GM12878 (cell line): ENCODE results near the gene ENPP1. TPM values are rescaled to one million over a fixed set of nuclear protein-coding genes. Genes with fewer than 3 reads are reported as not detected.

Source experiments
- ATAC-seq: fragments of 200-7000 bp; cut with Tn5 transposase; 3 replicates; pipeline ENCODE4 v1.9.1; 2020; ENCODE audit warnings: mild to moderate bottlenecking, moderate library complexity
- BruUV-seq: library from RNA; stranded (reverse); fragments of 400-500 nt; replicated peaks from 2 replicates; lab custom pipeline; 2021; lab: Mats Ljungman, UMichigan
- CTCF ChIA-PET: fragments of 300-600 bp; sonication (Branson Sonifier 250); formaldehyde crosslinking; extraction: SDS; loops from one replicate; lab custom pipeline; 2021; ENCODE audit warnings: inconsistent platforms; lab: Yijun Ruan, JAX
- POLR2A ChIA-PET: fragments of 350-600 bp; formaldehyde crosslinking; extraction: SDS; loops from one replicate; lab custom pipeline; 2021; ENCODE audit warnings: inconsistent platforms; lab: Charles Lee
- RAD21 ChIA-PET: fragments of 300-600 bp; sonication (Branson Sonifier 250); formaldehyde crosslinking; loops from one replicate; lab custom pipeline; 2023; ENCODE audit warnings: antibody characterized with exemption; ENCODE audit not compliant: unreplicated experiment; lab: Charles Lee
- SMC1A ChIA-PET: fragments of 300-600 bp; sonication (Branson Sonifier 250); formaldehyde crosslinking; loops from one replicate; lab custom pipeline; 2023; ENCODE audit not compliant: unreplicated experiment, uncharacterized antibody; lab: Charles Lee
- DNase-seq: peaks from one replicate; pipeline ENCODE4 v3.0.0-alpha.2; 2011; ENCODE audit warnings: low read depth, low spot score
- FAIRE-seq: peaks from 3 replicates; lab custom pipeline; 2011; peaks lifted over from hg19 to GRCh38; lab: Jason Lieb, UNC
- H2AFZ ChIP-seq: 2 replicates; pipeline ENCODE4 v1.6.0; 2011; ENCODE audit warnings: low read depth, low read length, control low read depth; ENCODE audit not compliant: control insufficient read depth
- H3K27ac ChIP-seq: 2 replicates; pipeline ENCODE4 v1.5.1; 2011; ENCODE audit warnings: control low read depth; ENCODE audit not compliant: control insufficient read depth, insufficient read depth
- H3K27me3 ChIP-seq, 2 experiments: replicated peaks in 1 of 2; 2 replicates each; pipeline versions ENCODE4 v1.6.0 to v1.6.1; 2011; ENCODE audit warnings: low read length in 1 of 2; ENCODE audit not compliant: control insufficient read depth in 2 of 2, insufficient read depth in 2 of 2
- H3K36me3 ChIP-seq, 2 experiments: 2 replicates each; pipeline ENCODE4 v1.5.1; 2011; ENCODE audit warnings: low read length in 1 of 2; ENCODE audit not compliant: control insufficient read depth in 2 of 2, insufficient read depth in 2 of 2
- H3K4me1 ChIP-seq: 2 replicates; pipeline ENCODE4 v1.6.1; 2011; ENCODE audit warnings: mild to moderate bottlenecking, low read length, moderate library complexity, mixed read lengths; ENCODE audit not compliant: control insufficient read depth, insufficient read depth
- H3K4me2 ChIP-seq: 2 replicates; pipeline ENCODE4 v1.6.0; 2011; ENCODE audit warnings: control low read depth; ENCODE audit not compliant: control insufficient read depth, insufficient read depth
- H3K4me3 ChIP-seq: fragments of 200-600 bp; sonication (generic); 2 replicates; pipeline ENCODE4 v1.5.1; 2016
- H3K79me2 ChIP-seq: 2 replicates; pipeline ENCODE4 v1.6.0; 2011; ENCODE audit warnings: low read length; ENCODE audit not compliant: control insufficient read depth, insufficient read depth
- H3K9ac ChIP-seq: 2 replicates; pipeline ENCODE4 v1.8.0; 2011; ENCODE audit warnings: low read length, control low read depth, mixed read lengths; ENCODE audit not compliant: control insufficient read depth, insufficient read depth
- H3K9me3 ChIP-seq: replicated peaks from 3 replicates; pipeline ENCODE4 v1.5.1; 2011; ENCODE audit warnings: mild to moderate bottlenecking, low read length; ENCODE audit not compliant: control insufficient read depth, insufficient read depth
- H4K20me1 ChIP-seq: 2 replicates; pipeline ENCODE4 v1.6.0; 2011; ENCODE audit not compliant: control insufficient read depth, insufficient read depth
- BRCA1 ChIP-seq: IDR thresholded peaks from 2 replicates; pipeline ENCODE4 v1.6.1; 2011; ENCODE audit warnings: low read depth, low read length, improper control_type of control experiment
- CHD1 ChIP-seq: IDR thresholded peaks from 2 replicates; pipeline ENCODE4 v1.6.1; 2012; ENCODE audit warnings: low read depth, low read length, improper control_type of control experiment
- DPF2 ChIP-seq: fragments of 450-650 bp; IDR thresholded peaks from 2 replicates; pipeline ENCODE4 v1.6.1; 2017; ENCODE audit warnings: mild to moderate bottlenecking
- GABPA ChIP-seq: IDR thresholded peaks from 2 replicates; pipeline ENCODE4 v1.6.1; 2014; ENCODE audit warnings: antibody characterized with exemption, low read depth, mild to moderate bottlenecking, inconsistent platforms
- IKZF1 ChIP-seq: fragments of 450-650 bp; conservative IDR thresholded peaks from 2 replicates; pipeline ENCODE4 v1.6.1; 2017; ENCODE audit warnings: antibody characterized with exemption, mild to moderate bottlenecking
- PAX5 ChIP-seq: IDR thresholded peaks from 2 replicates; pipeline ENCODE4 v1.6.1; 2011; ENCODE audit warnings: low read depth, low read length, borderline replicate concordance
- PML ChIP-seq: IDR thresholded peaks from 2 replicates; pipeline ENCODE4 v1.6.1; 2012; ENCODE audit warnings: low read length, inconsistent platforms
- POLR2A ChIP-seq: IDR thresholded peaks from 2 replicates; pipeline ENCODE4 v1.6.1; 2011; ENCODE audit warnings: low read depth, mild to moderate bottlenecking, low read length
- RUNX3 ChIP-seq: IDR thresholded peaks from 2 replicates; pipeline ENCODE4 v1.6.1; 2012; ENCODE audit warnings: low read length, inconsistent platforms
- SMAD5 ChIP-seq: IDR thresholded peaks from 2 replicates; pipeline ENCODE4 v1.6.1; 2016; ENCODE audit warnings: antibody characterized with exemption, low read depth
- SMC3 ChIP-seq: IDR thresholded peaks from 2 replicates; pipeline ENCODE4 v1.6.1; 2011; ENCODE audit warnings: low read length, improper control_type of control experiment, borderline replicate concordance
- STAT3 ChIP-seq: IDR thresholded peaks from 2 replicates; pipeline ENCODE4 v1.6.1; 2011; ENCODE audit warnings: low read depth, low read length, improper control_type of control experiment
- WGBS: methylation state at CpG from one replicate; pipeline ENCODE4 v1.1.6; 2016; ENCODE audit warnings: low lambda C conversion rate; ENCODE audit not compliant: insufficient replicate concordance, insufficient coverage; ENCODE audit errors: missing lambda C conversion rate; 5-methylcytosine and 5-hydroxymethylcytosine counted together
- in situ Hi-C: fragments of 300-500 bp; cut with MboI; formaldehyde crosslinking; loops from 9 replicates; pipeline ENCODE4 v1.14.3; 2018; ENCODE audit warnings: mixed read lengths
- intact Hi-C: fragments of 100-400 bp; cut with micrococcal nuclease; formaldehyde crosslinking; loops from one replicate; pipeline ENCODE4 v1.14.2; 2022; ENCODE audit not compliant: unreplicated experiment
- polyA plus RNA-seq, 11 experiments: library from polyadenylated mRNA; depleted of rRNA in 4 of 11; unstranded in 6 of 11; stranded (reverse) in 5 of 11; fragments of >200 nt; fragmentation: Nextera tagmentation in 4 of 11; fragmentation: Illumina TruSeq in 1 of 11; extraction: Ambion mirVana in 4 of 11; extraction: Trizol in 1 of 11; gene quantifications; 1 replicate in 1 of 11; 2 replicates in 10 of 11; pipeline versions ENCODE4 v1.2.1 to v1.2.3, GENCODE V29; 2011 to 2016; ENCODE audit warnings: inconsistent platforms in 2 of 11, missing spikeins in 2 of 11, low read depth in 1 of 11
- total RNA-seq, 4 experiments: library from RNA; depleted of rRNA in 3 of 4; stranded (reverse); fragments of >200 nt in 3 of 4; fragmentation: Illumina TruSeq in 1 of 4; extraction: Trizol in 1 of 4; gene quantifications; 2 replicates each; pipeline versions ENCODE4 v1.2.1 to v1.2.3, GENCODE V29; 2013 to 2021
- TF ChIP-seq, protein P1 (sequence below): IDR thresholded peaks from 2 replicates; pipeline ENCODE4 v1.6.1; 2012; ENCODE audit warnings: mild to moderate bottlenecking, low read depth, low read length
- TF ChIP-seq, protein P2 (sequence below): fragments of 150-350 bp; IDR thresholded peaks from 2 replicates; pipeline ENCODE4 v1.6.1; 2014; ENCODE audit warnings: mild to moderate bottlenecking, low read depth, low read length
- TF ChIP-seq, protein P3 (sequence below): IDR thresholded peaks from 2 replicates; pipeline ENCODE4 v1.6.1; 2011; ENCODE audit warnings: low read depth, low read length, improper control_type of control experiment, borderline replicate concordance
- TF ChIP-seq, protein P4 (sequence below), 3 experiments: IDR thresholded peaks in 2 of 3; conservative IDR thresholded peaks in 1 of 3; 2 replicates each; pipeline ENCODE4 v1.5.1; 2011; ENCODE audit warnings: low read depth in 3 of 3, low read length in 3 of 3, mild to moderate bottlenecking in 3 of 3, control low read depth in 2 of 3, moderate library complexity in 2 of 3, inconsistent platforms in 1 of 3, mixed read lengths in 1 of 3; ENCODE audit not compliant: control insufficient read depth in 2 of 3, insufficient read depth in 1 of 3; ENCODE audit errors: extremely low read depth in 1 of 3

ENPP1 gene
- total and polyA plus RNA-seq, 10 of the 15 experiments (the other 5 are each of a cell fraction or from before 2014, with no cell fraction given), result 0.03 to 0.05 TPM; not detected in 8

DNA sequence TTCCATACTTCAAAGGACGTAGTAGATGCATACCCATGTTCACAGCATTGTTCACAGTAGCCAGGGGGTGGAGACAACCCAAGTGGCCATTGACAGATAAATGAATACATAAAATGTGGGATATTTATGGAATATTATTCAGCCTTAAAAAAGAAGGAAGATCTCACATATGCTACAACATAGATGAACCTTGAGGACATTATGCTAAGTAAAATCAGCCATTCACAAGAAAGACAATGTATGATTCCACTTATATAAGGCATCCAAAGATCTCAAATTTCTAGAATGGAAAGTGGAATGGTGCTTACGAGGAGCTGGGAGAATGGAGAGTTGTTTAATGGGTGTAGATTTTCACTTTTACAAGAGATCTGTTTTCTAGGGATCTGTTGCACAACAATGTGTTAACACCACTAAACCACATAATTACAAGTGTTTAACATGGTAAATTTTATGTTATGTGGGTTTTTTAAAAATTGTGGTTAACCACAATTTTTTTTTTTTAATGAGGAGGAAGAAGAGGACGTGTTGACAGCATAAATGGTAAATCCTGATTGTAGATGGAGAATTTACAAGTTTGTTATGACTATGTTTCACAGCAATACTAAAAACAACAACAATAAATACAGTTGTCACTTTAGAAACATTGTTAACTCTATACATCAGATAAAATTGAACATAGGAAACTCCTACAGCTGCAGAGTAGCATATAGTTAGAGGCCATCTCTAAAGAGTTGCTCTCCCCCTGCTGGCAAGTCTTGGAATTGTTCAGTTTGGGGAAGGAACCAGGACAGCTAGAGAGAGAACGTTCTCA is 101.8 kb downstream of the ENPP1 start:
- POLR2A ChIA-PET, result no interaction called here
- Histone ChIP-seq H3K4me1 (no peaks in the 10 kb centered on the region), H3K4me3 (no peak overlapping the region), H3K9me3 (no peaks in the 10 kb centered on the region), H3K27ac (no peak overlapping the region), H3K79me2 (no peaks in the 10 kb centered on the region), H3K27me3 (no peaks in the 10 kb centered on the region), H4K20me1 (no peaks in the 10 kb centered on the region), H3K4me2 (no peak overlapping the region), H2AFZ (no peak overlapping the region), H3K36me3 (no peaks in the 10 kb centered on the region), H3K9ac (no peak overlapping the region)
- peak; percentile 94 for ATAC-seq
- no peak for FAIRE-seq
- SMC1A ChIA-PET, result interaction anchor here (1.0 to 1.8 kb wide), 6 partner anchors 9 to 390 kb away, joined by 3 to 8 read pairs (median 5); no protein-coding TSS in a partner anchor
- no peak for DNase-seq
- 15% methylated on average over 4 of the region's 4 CpGs for WGBS
- BruUV-seq, result no TSS peak
- intact Hi-C loops (loop anchor here (1.0 to 10.0 kb wide), 2 partner anchors 214 to 575 kb away; no protein-coding TSS in a partner anchor), in situ Hi-C loops (loop anchor here (10.0 kb wide), 1 partner anchor 215 kb away; no protein-coding TSS in a partner anchor)
- RAD21 ChIA-PET, result interaction anchor here (0.6 to 1.5 kb wide), 3 partner anchors 14 to 390 kb away, joined by 3 to 14 read pairs (median 4); no protein-coding TSS in a partner anchor
- CTCF ChIA-PET, result interaction anchor here (0.6 to 4.2 kb wide), 16 partner anchors 9 to 390 kb away, joined by 3 to 41 read pairs (median 4); no protein-coding TSS in a partner anchor
- TF ChIP-seq CHD1, result no peak
- no peak for TF ChIP-seq GABPA
- no peak for TF ChIP-seq PML
- TF ChIP-seq POLR2A, result no peak
- TF ChIP-seq STAT3, result no peak
- TF ChIP-seq BRCA1, result no peak
- TF ChIP-seq, protein P1, sequence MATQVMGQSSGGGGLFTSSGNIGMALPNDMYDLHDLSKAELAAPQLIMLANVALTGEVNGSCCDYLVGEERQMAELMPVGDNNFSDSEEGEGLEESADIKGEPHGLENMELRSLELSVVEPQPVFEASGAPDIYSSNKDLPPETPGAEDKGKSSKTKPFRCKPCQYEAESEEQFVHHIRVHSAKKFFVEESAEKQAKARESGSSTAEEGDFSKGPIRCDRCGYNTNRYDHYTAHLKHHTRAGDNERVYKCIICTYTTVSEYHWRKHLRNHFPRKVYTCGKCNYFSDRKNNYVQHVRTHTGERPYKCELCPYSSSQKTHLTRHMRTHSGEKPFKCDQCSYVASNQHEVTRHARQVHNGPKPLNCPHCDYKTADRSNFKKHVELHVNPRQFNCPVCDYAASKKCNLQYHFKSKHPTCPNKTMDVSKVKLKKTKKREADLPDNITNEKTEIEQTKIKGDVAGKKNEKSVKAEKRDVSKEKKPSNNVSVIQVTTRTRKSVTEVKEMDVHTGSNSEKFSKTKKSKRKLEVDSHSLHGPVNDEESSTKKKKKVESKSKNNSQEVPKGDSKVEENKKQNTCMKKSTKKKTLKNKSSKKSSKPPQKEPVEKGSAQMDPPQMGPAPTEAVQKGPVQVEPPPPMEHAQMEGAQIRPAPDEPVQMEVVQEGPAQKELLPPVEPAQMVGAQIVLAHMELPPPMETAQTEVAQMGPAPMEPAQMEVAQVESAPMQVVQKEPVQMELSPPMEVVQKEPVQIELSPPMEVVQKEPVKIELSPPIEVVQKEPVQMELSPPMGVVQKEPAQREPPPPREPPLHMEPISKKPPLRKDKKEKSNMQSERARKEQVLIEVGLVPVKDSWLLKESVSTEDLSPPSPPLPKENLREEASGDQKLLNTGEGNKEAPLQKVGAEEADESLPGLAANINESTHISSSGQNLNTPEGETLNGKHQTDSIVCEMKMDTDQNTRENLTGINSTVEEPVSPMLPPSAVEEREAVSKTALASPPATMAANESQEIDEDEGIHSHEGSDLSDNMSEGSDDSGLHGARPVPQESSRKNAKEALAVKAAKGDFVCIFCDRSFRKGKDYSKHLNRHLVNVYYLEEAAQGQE, result no peak
- TF ChIP-seq RUNX3, result 0 out of 2 replicates have a peak, but pooled peaks have one; percentile 23
- TF ChIP-seq, protein P2, sequence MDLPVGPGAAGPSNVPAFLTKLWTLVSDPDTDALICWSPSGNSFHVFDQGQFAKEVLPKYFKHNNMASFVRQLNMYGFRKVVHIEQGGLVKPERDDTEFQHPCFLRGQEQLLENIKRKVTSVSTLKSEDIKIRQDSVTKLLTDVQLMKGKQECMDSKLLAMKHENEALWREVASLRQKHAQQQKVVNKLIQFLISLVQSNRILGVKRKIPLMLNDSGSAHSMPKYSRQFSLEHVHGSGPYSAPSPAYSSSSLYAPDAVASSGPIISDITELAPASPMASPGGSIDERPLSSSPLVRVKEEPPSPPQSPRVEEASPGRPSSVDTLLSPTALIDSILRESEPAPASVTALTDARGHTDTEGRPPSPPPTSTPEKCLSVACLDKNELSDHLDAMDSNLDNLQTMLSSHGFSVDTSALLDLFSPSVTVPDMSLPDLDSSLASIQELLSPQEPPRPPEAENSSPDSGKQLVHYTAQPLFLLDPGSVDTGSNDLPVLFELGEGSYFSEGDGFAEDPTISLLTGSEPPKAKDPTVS, result no peak
- TF ChIP-seq, protein P3, sequence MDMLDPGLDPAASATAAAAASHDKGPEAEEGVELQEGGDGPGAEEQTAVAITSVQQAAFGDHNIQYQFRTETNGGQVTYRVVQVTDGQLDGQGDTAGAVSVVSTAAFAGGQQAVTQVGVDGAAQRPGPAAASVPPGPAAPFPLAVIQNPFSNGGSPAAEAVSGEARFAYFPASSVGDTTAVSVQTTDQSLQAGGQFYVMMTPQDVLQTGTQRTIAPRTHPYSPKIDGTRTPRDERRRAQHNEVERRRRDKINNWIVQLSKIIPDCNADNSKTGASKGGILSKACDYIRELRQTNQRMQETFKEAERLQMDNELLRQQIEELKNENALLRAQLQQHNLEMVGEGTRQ, result no peak
- peak; percentile 68 for TF ChIP-seq SMC3
- TF ChIP-seq SMAD5, result no peak
- TF ChIP-seq, protein P4, sequence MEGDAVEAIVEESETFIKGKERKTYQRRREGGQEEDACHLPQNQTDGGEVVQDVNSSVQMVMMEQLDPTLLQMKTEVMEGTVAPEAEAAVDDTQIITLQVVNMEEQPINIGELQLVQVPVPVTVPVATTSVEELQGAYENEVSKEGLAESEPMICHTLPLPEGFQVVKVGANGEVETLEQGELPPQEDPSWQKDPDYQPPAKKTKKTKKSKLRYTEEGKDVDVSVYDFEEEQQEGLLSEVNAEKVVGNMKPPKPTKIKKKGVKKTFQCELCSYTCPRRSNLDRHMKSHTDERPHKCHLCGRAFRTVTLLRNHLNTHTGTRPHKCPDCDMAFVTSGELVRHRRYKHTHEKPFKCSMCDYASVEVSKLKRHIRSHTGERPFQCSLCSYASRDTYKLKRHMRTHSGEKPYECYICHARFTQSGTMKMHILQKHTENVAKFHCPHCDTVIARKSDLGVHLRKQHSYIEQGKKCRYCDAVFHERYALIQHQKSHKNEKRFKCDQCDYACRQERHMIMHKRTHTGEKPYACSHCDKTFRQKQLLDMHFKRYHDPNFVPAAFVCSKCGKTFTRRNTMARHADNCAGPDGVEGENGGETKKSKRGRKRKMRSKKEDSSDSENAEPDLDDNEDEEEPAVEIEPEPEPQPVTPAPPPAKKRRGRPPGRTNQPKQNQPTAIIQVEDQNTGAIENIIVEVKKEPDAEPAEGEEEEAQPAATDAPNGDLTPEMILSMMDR (IDR thresholded peaks at IDR 0.05 in 2 of 3, conservative IDR thresholded peaks at IDR 0.05 in 1 of 3; ENCODE audit: control insufficient read depth in 2 of 3, extremely low read depth in 1 of 3, insufficient read depth in 1 of 3, low read depth in 3 of 3, low read length in 3 of 3), result peak; percentile 75 to 80 (median 77)
- no peak for TF ChIP-seq IKZF1
- no peak for TF ChIP-seq PAX5
- TF ChIP-seq DPF2, result no peak
